HepG2 (cell line): ENCODE results near the gene RPL3. TPM values are rescaled to one million over a fixed set of nuclear protein-coding genes. Genes with fewer than 3 reads are reported as not detected.

ENCODE experiments used
- ATAC-seq: fragments of 200-7000 bp; cut with Tn5 transposase; 3 replicates; pipeline ENCODE4 v1.9.1; 2020; ENCODE audit warnings: mild to moderate bottlenecking, moderate library complexity
- BruUV-seq: library from RNA; stranded (reverse); fragments of 400-500 nt; replicated peaks from 2 replicates; lab custom pipeline; 2021; lab: Mats Ljungman, UMichigan
- CTCF ChIA-PET: fragments of 300-600 bp; formaldehyde crosslinking; extraction: SDS; loops from one replicate; lab custom pipeline; 2021; ENCODE audit warnings: low total read pairs, inconsistent platforms, low intra/inter-chr PET ratio; lab: Yijun Ruan, JAX
- POLR2A ChIA-PET: fragments of 350-600 bp; sonication (Branson Sonifier 250); formaldehyde crosslinking; loops from one replicate; lab custom pipeline; 2020; ENCODE audit warnings: antibody characterized with exemption, inconsistent platforms; lab: Yijun Ruan, JAX
- DNase-seq: peaks from one replicate; pipeline ENCODE4 v3.0.0-alpha.2; 2015; ENCODE audit warnings: low spot score
- FAIRE-seq: peaks from 3 replicates; lab custom pipeline; 2011; peaks lifted over from hg19 to GRCh38; lab: Jason Lieb, UNC
- H2AFZ ChIP-seq: one replicate; pipeline ENCODE4 v1.6.1; 2011; ENCODE audit warnings: low read length, inconsistent platforms
- H3K27ac ChIP-seq: fragments of 300-600 bp; 3 replicates; pipeline ENCODE4 v1.8.0; 2011; ENCODE audit warnings: mixed run types, mild to moderate bottlenecking, mixed read lengths, low read length, inconsistent platforms; ENCODE audit not compliant: insufficient read depth; ENCODE audit errors: extremely low read length
- H3K27me3 ChIP-seq, 2 experiments: fragments of 200-600 bp in 1 of 2; 2 replicates in 1 of 2; 3 replicates in 1 of 2; pipeline versions ENCODE4 v1.6.0 to v1.8.0; 2011; ENCODE audit warnings: low read length in 2 of 2, mild to moderate bottlenecking in 2 of 2, moderate library complexity in 2 of 2, inconsistent platforms in 1 of 2; ENCODE audit not compliant: insufficient read depth in 2 of 2, control insufficient read depth in 1 of 2
- H3K36me3 ChIP-seq, 2 experiments: fragments of 200-600 bp in 1 of 2; replicated peaks in 1 of 2; 2 replicates in 1 of 2; 3 replicates in 1 of 2; pipeline versions ENCODE4 v1.5.1 to v1.8.0; 2011; ENCODE audit warnings: low read length in 2 of 2, inconsistent platforms in 1 of 2; ENCODE audit not compliant: insufficient read depth in 2 of 2, control insufficient read depth in 1 of 2
- H3K4me1 ChIP-seq: 2 replicates; pipeline ENCODE4 v1.5.1; 2012; ENCODE audit warnings: low read length, inconsistent platforms; ENCODE audit not compliant: insufficient read depth
- H3K4me2 ChIP-seq: 2 replicates; pipeline ENCODE4 v1.6.0; 2011; ENCODE audit warnings: low read depth, low read length, inconsistent platforms
- H3K4me3 ChIP-seq, 3 experiments: fragments of 200-600 bp in 1 of 3; sonication (generic), shearing (Covaris generic) in 1 of 3; replicated peaks in 1 of 3; 2 replicates each; pipeline ENCODE4 v1.5.1; 2011 to 2016; ENCODE audit warnings: low read length in 3 of 3, inconsistent platforms in 2 of 3, low read depth in 2 of 3, mild to moderate bottlenecking in 2 of 3, control low read depth in 1 of 3, mixed read lengths in 1 of 3; ENCODE audit not compliant: insufficient read depth in 1 of 3
- H3K79me2 ChIP-seq: one replicate; pipeline ENCODE4 v1.6.1; 2011; ENCODE audit warnings: low read length, inconsistent platforms; ENCODE audit not compliant: insufficient read depth
- H3K9ac ChIP-seq: 2 replicates; pipeline ENCODE4 v1.6.0; 2011; ENCODE audit warnings: mild to moderate bottlenecking, low read depth, low read length, inconsistent platforms; ENCODE audit not compliant: insufficient read depth
- H3K9me3 ChIP-seq: 2 replicates; pipeline ENCODE4 v1.5.1; 2012; ENCODE audit warnings: mild to moderate bottlenecking, low read length
- H4K20me1 ChIP-seq: 2 replicates; pipeline ENCODE4 v1.6.0; 2011; ENCODE audit warnings: inconsistent platforms, mild to moderate bottlenecking, low read length, moderate library complexity; ENCODE audit not compliant: insufficient read depth
- LRRFIP1 ChIP-seq: sonication (generic); formaldehyde crosslinking; conservative IDR thresholded peaks from 2 replicates; pipeline ENCODE4 v1.4.0; 2020; ENCODE audit warnings: missing genetic modification reagents
- PRDM10 ChIP-seq: sonication (generic); formaldehyde crosslinking; IDR thresholded peaks from 2 replicates; pipeline ENCODE4 v1.4.0; 2020; ENCODE audit warnings: low read depth, missing genetic modification reagents
- PRDM15 ChIP-seq: sonication (generic); formaldehyde crosslinking; IDR thresholded peaks from 2 replicates; pipeline ENCODE4 v1.4.0; 2020; ENCODE audit warnings: missing genetic modification reagents
- ZNF512 ChIP-seq: sonication (generic); formaldehyde crosslinking; IDR thresholded peaks from 2 replicates; pipeline ENCODE4 v1.4.0; 2020; ENCODE audit warnings: mild to moderate bottlenecking, missing genetic modification reagents
- ZNF567 ChIP-seq: sonication (generic); formaldehyde crosslinking; IDR thresholded peaks from 2 replicates; pipeline ENCODE4 v1.8.1; 2023; ENCODE audit warnings: mild to moderate bottlenecking, missing genetic modification reagents, borderline replicate concordance
- WGBS: methylation state at CpG from one replicate; pipeline ENCODE4 v1.1.6; 2017; ENCODE audit warnings: low lambda C conversion rate; 5-methylcytosine and 5-hydroxymethylcytosine counted together
- in situ Hi-C: cut with HindIII; loops from 2 replicates; pipeline ENCODE4 v1.10.0; 2017; ENCODE audit warnings: low pct_unique_long_range_greater_than_20kb; ENCODE audit not compliant: extremely low pct_ligation_motif_present
- intact Hi-C: fragments of 100-400 bp; cut with micrococcal nuclease; formaldehyde crosslinking; loops from one replicate; pipeline ENCODE4 v1.10.0; 2022; ENCODE audit not compliant: unreplicated experiment
- polyA plus RNA-seq, 8 experiments: library from polyadenylated mRNA; depleted of rRNA in 3 of 8; stranded (reverse) in 7 of 8; unstranded in 1 of 8; fragments of >200 nt; fragmentation: Illumina TruSeq in 4 of 8; extraction: Trizol in 4 of 8; gene quantifications; 2 replicates each; pipeline versions ENCODE4 v1.2.1 to v1.2.3, GENCODE V29; 2011 to 2016; ENCODE audit warnings: low read depth in 4 of 8, missing spikeins in 1 of 8, mixed read lengths in 1 of 8; ENCODE audit not compliant: insufficient read depth in 1 of 8
- total RNA-seq, 5 experiments: library from RNA; depleted of rRNA; stranded (reverse); fragments of >200 nt; fragmentation: Illumina TruSeq; extraction: Trizol; gene quantifications; 2 replicates each; pipeline ENCODE4 v1.2.3, GENCODE V29; 2016; ENCODE audit warnings: low read depth in 1 of 5

The RPL3 gene
- total and polyA plus RNA-seq, 2 of the 13 experiments (the other 11 are each of a cell fraction or from before 2014, with no cell fraction given), result 1,051 to 3,279 TPM

- Histone ChIP-seq H3K4me3 (no peak overlapping the region), H2AFZ (no peak overlapping the region), H4K20me1 (no peaks in the 10 kb centered on the region), H3K4me2 (no peak overlapping the region), H3K9ac (no peak overlapping the region), H3K4me1 (peaks cover 54% of the 10 kb centered on the region), H3K27ac (no peak overlapping the region), H3K36me3 (no peaks in the 10 kb centered on the region), H3K79me2 (no peaks in the 10 kb centered on the region), H3K27me3 (peaks cover 7 to 27% of the 10 kb centered on the region in 2 experiments), H3K9me3 (no peaks in the 10 kb centered on the region)
- TF ChIP-seq ZNF512 (no peak), ZNF567 (CRISPR knock-in tag) (no peak), PRDM10 (CRISPR knock-in tag) (no peak), LRRFIP1 (CRISPR knock-in tag) (no peak), PRDM15 (CRISPR knock-in tag) (no peak)
- ChIA-PET CTCF (no interaction called here), POLR2A (no interaction called here)
- intact Hi-C loops, result no loop called here
- 46% methylated on average over 20 of the region's 23 CpGs for WGBS
- no peak for DNase-seq
- ATAC-seq, result no peak
- BruUV-seq, result no TSS peak
- in situ Hi-C loops, result no loop called here
- no peak for FAIRE-seq
Measured at GRCh38 chr22:39279170-39279850, 40.1 kb downstream of the RPL3 start.
